WTC11 (cell line): ENCODE data around the gene C4orf36. TPM values are rescaled to one million over a fixed set of nuclear protein-coding genes. Genes with fewer than 3 reads are reported as not detected.

ENCODE experiments used
- ATAC-seq: fragments of 200-7000 bp; cut with Tn5 transposase; 2 replicates; pipeline ENCODE4 v1.10.0; 2021; ENCODE audit warnings: mild to moderate bottlenecking, moderate library complexity
- CTCF ChIA-PET: fragments of 300-600 bp; sonication (Branson Sonifier 250); formaldehyde crosslinking; loops from one replicate; lab custom pipeline; 2021; ENCODE audit warnings: antibody characterized with exemption; lab: Charles Lee
- POLR2A ChIA-PET: fragments of 350-600 bp; sonication (Branson Sonifier 250); formaldehyde crosslinking; loops from one replicate; lab custom pipeline; 2021; ENCODE audit warnings: antibody characterized with exemption; lab: Charles Lee
- DNase-seq: peaks from one replicate; pipeline ENCODE4 v3.0.0; 2021; ENCODE audit warnings: low spot score
- H3K27ac Mint-ChIP-seq: 2 replicates; pipeline ENCODE4 v1.8.0; 2021; ENCODE audit warnings: mixed read lengths
- H3K27me3 Mint-ChIP-seq: 2 replicates; pipeline ENCODE4 v1.8.0; 2021; ENCODE audit warnings: low read depth, mild to moderate bottlenecking, moderate library complexity, mixed read lengths
- H3K36me3 Mint-ChIP-seq: 2 replicates; pipeline ENCODE4 v1.8.0; 2021; ENCODE audit warnings: mixed read lengths
- H3K4me1 Mint-ChIP-seq: 2 replicates; pipeline ENCODE4 v1.8.0; 2022; ENCODE audit warnings: mixed read lengths
- H3K4me3 Mint-ChIP-seq: 2 replicates; pipeline ENCODE4 v1.8.0; 2021; ENCODE audit warnings: mild to moderate bottlenecking, moderate library complexity, mixed read lengths
- H3K9me3 Mint-ChIP-seq: 2 replicates; pipeline ENCODE4 v1.8.0; 2021; ENCODE audit warnings: mixed read lengths
- ATF1 ChIP-seq: sonication (generic); formaldehyde crosslinking; IDR thresholded peaks from 2 replicates; pipeline ENCODE4 v1.8.1; 2023; ENCODE audit warnings: mild to moderate bottlenecking, moderate library complexity, missing genetic modification reagents
- EMX1 ChIP-seq: fragments of 250-450 bp; sonication (Bioruptor Pico); IDR thresholded peaks from 2 replicates; pipeline ENCODE4 v1.8.0; 2021; ENCODE audit warnings: mild to moderate bottlenecking
- ETV6 ChIP-seq: sonication (generic); formaldehyde crosslinking; IDR thresholded peaks from 2 replicates; pipeline ENCODE4 v1.8.1; 2022; ENCODE audit warnings: mild to moderate bottlenecking, missing genetic modification reagents
- FOXJ3 ChIP-seq: sonication (generic); formaldehyde crosslinking; IDR thresholded peaks from 2 replicates; pipeline ENCODE4 v1.9.0; 2021; ENCODE audit warnings: missing genetic modification reagents, mild to moderate bottlenecking, borderline replicate concordance
- HMGA2 ChIP-seq: fragments of 250-450 bp; sonication (Bioruptor Pico); IDR thresholded peaks from 2 replicates; pipeline ENCODE4 v1.4.0; 2021; ENCODE audit warnings: mild to moderate bottlenecking, moderate library complexity
- JUN ChIP-seq: sonication (generic); formaldehyde crosslinking; IDR thresholded peaks from 2 replicates; pipeline ENCODE4 v1.8.0; 2023; ENCODE audit warnings: mild to moderate bottlenecking, missing genetic modification reagents
- NR2C2 ChIP-seq: sonication (generic); formaldehyde crosslinking; IDR thresholded peaks from 2 replicates; pipeline ENCODE4 v1.8.0; 2022; ENCODE audit warnings: mild to moderate bottlenecking, missing genetic modification reagents
- SMAD4 ChIP-seq: sonication (generic); formaldehyde crosslinking; IDR thresholded peaks from 2 replicates; pipeline ENCODE4 v1.8.0; 2022; ENCODE audit warnings: mild to moderate bottlenecking, missing genetic modification reagents
- TEAD4 ChIP-seq: sonication (generic); formaldehyde crosslinking; IDR thresholded peaks from 2 replicates; pipeline ENCODE4 v1.8.0; 2022; ENCODE audit warnings: mild to moderate bottlenecking, missing genetic modification reagents
- ZNF121 ChIP-seq: sonication (generic); formaldehyde crosslinking; IDR thresholded peaks from 2 replicates; pipeline ENCODE4 v1.8.0; 2023; ENCODE audit warnings: missing genetic modification reagents
- ZNF317 ChIP-seq: sonication (generic); formaldehyde crosslinking; IDR thresholded peaks from 2 replicates; pipeline ENCODE4 v1.8.1; 2023; ENCODE audit warnings: low read depth, mild to moderate bottlenecking, moderate library complexity, missing genetic modification reagents, borderline replicate concordance
- ZNF396 ChIP-seq: fragments of 250-450 bp; sonication (Bioruptor Pico); IDR thresholded peaks from 2 replicates; pipeline ENCODE4 v1.8.0; 2021; ENCODE audit warnings: mild to moderate bottlenecking, moderate library complexity, borderline replicate concordance
- total RNA-seq: library from RNA; stranded (reverse); gene quantifications from 3 replicates; pipeline ENCODE4 v1.2.3, GENCODE V29; 2021
- TF ChIP-seq, protein P1 (sequence below): sonication (generic); formaldehyde crosslinking; IDR thresholded peaks from 2 replicates; pipeline ENCODE4 v1.8.0; 2022; ENCODE audit warnings: mild to moderate bottlenecking, missing genetic modification reagents
- TF ChIP-seq, protein P2 (sequence below): sonication (generic); formaldehyde crosslinking; conservative IDR thresholded peaks from 2 replicates; pipeline ENCODE4 v1.8.1; 2023; ENCODE audit warnings: mild to moderate bottlenecking, low read depth, missing genetic modification reagents, moderate library complexity
- TF ChIP-seq, protein P3 (sequence below): sonication (generic); formaldehyde crosslinking; IDR thresholded peaks from 2 replicates; pipeline ENCODE4 v1.8.0; 2023; ENCODE audit warnings: missing genetic modification reagents, mild to moderate bottlenecking, borderline replicate concordance
- TF ChIP-seq, protein P4 (sequence below): fragments of 250-450 bp; sonication (Bioruptor Pico); IDR thresholded peaks from 2 replicates; pipeline ENCODE4 v1.9.0; 2021; ENCODE audit warnings: mild to moderate bottlenecking, borderline replicate concordance
- TF ChIP-seq, protein P5 (sequence below): sonication (generic); formaldehyde crosslinking; conservative IDR thresholded peaks from 2 replicates; pipeline ENCODE4 v1.8.1; 2022; ENCODE audit warnings: mild to moderate bottlenecking, missing genetic modification reagents
- TF ChIP-seq, protein P6 (sequence below): sonication (generic); formaldehyde crosslinking; IDR thresholded peaks from 2 replicates; pipeline ENCODE4 v1.8.1; 2023; ENCODE audit warnings: mild to moderate bottlenecking, missing genetic modification reagents, moderate library complexity

Gene C4orf36
- total RNA-seq, 1 experiment from 2014 or later = 0.79 TPM

DNA sequence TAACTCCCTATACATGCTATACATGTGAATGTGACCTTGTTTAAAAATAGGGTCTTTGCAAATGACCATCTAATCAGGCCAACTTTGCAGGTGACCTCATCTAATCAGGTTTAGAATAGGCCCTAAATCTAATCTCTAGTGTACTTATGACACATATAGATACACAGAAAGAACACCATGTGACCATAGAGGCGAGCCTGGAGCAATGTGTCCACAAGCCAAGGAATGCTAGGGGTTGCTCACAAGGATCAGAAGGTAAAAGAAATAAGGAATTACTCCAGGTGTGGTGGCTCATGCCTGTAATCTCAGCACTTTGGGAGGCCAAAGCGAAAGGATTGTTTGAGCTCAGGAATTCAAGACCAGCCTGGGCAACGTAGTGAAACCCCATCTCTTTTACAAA, 9.6 kb upstream of the C4orf36 start:
- ATAC-seq (no peak), DNase-seq (no peak)
- Mint-ChIP-seq H3K27ac (no peak overlapping the region), H3K4me3 (no peak overlapping the region), H3K4me1 (no peaks in the 10 kb centered on the region), H3K9me3 (peaks cover 13% of the 10 kb centered on the region), H3K36me3 (peaks cover 3% of the 10 kb centered on the region), H3K27me3 (peaks cover 15% of the 10 kb centered on the region)
- ChIA-PET CTCF (interaction anchor here (0.6 kb wide), 1 partner anchor 23 kb away, joined by 3 read pairs; no protein-coding TSS in a partner anchor), POLR2A (no interaction called here)
- no peak for TF ChIP-seq NR2C2 (CRISPR knock-in tag)
- TF ChIP-seq, protein P1, sequence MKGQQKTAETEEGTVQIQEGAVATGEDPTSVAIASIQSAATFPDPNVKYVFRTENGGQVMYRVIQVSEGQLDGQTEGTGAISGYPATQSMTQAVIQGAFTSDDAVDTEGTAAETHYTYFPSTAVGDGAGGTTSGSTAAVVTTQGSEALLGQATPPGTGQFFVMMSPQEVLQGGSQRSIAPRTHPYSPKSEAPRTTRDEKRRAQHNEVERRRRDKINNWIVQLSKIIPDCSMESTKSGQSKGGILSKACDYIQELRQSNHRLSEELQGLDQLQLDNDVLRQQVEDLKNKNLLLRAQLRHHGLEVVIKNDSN (CRISPR knock-in tag) = no peak
- TF ChIP-seq, protein P2, sequence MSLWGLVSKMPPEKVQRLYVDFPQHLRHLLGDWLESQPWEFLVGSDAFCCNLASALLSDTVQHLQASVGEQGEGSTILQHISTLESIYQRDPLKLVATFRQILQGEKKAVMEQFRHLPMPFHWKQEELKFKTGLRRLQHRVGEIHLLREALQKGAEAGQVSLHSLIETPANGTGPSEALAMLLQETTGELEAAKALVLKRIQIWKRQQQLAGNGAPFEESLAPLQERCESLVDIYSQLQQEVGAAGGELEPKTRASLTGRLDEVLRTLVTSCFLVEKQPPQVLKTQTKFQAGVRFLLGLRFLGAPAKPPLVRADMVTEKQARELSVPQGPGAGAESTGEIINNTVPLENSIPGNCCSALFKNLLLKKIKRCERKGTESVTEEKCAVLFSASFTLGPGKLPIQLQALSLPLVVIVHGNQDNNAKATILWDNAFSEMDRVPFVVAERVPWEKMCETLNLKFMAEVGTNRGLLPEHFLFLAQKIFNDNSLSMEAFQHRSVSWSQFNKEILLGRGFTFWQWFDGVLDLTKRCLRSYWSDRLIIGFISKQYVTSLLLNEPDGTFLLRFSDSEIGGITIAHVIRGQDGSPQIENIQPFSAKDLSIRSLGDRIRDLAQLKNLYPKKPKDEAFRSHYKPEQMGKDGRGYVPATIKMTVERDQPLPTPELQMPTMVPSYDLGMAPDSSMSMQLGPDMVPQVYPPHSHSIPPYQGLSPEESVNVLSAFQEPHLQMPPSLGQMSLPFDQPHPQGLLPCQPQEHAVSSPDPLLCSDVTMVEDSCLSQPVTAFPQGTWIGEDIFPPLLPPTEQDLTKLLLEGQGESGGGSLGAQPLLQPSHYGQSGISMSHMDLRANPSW = no peak
- no peak for TF ChIP-seq ATF1
- TF ChIP-seq, protein P3, sequence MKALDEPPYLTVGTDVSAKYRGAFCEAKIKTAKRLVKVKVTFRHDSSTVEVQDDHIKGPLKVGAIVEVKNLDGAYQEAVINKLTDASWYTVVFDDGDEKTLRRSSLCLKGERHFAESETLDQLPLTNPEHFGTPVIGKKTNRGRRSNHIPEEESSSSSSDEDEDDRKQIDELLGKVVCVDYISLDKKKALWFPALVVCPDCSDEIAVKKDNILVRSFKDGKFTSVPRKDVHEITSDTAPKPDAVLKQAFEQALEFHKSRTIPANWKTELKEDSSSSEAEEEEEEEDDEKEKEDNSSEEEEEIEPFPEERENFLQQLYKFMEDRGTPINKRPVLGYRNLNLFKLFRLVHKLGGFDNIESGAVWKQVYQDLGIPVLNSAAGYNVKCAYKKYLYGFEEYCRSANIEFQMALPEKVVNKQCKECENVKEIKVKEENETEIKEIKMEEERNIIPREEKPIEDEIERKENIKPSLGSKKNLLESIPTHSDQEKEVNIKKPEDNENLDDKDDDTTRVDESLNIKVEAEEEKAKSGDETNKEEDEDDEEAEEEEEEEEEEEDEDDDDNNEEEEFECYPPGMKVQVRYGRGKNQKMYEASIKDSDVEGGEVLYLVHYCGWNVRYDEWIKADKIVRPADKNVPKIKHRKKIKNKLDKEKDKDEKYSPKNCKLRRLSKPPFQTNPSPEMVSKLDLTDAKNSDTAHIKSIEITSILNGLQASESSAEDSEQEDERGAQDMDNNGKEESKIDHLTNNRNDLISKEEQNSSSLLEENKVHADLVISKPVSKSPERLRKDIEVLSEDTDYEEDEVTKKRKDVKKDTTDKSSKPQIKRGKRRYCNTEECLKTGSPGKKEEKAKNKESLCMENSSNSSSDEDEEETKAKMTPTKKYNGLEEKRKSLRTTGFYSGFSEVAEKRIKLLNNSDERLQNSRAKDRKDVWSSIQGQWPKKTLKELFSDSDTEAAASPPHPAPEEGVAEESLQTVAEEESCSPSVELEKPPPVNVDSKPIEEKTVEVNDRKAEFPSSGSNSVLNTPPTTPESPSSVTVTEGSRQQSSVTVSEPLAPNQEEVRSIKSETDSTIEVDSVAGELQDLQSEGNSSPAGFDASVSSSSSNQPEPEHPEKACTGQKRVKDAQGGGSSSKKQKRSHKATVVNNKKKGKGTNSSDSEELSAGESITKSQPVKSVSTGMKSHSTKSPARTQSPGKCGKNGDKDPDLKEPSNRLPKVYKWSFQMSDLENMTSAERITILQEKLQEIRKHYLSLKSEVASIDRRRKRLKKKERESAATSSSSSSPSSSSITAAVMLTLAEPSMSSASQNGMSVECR (CRISPR knock-in tag) = no peak
- TF ChIP-seq ZNF121 (CRISPR knock-in tag) = no peak
- no peak for TF ChIP-seq TEAD4 (CRISPR knock-in tag)
- TF ChIP-seq, protein P4, sequence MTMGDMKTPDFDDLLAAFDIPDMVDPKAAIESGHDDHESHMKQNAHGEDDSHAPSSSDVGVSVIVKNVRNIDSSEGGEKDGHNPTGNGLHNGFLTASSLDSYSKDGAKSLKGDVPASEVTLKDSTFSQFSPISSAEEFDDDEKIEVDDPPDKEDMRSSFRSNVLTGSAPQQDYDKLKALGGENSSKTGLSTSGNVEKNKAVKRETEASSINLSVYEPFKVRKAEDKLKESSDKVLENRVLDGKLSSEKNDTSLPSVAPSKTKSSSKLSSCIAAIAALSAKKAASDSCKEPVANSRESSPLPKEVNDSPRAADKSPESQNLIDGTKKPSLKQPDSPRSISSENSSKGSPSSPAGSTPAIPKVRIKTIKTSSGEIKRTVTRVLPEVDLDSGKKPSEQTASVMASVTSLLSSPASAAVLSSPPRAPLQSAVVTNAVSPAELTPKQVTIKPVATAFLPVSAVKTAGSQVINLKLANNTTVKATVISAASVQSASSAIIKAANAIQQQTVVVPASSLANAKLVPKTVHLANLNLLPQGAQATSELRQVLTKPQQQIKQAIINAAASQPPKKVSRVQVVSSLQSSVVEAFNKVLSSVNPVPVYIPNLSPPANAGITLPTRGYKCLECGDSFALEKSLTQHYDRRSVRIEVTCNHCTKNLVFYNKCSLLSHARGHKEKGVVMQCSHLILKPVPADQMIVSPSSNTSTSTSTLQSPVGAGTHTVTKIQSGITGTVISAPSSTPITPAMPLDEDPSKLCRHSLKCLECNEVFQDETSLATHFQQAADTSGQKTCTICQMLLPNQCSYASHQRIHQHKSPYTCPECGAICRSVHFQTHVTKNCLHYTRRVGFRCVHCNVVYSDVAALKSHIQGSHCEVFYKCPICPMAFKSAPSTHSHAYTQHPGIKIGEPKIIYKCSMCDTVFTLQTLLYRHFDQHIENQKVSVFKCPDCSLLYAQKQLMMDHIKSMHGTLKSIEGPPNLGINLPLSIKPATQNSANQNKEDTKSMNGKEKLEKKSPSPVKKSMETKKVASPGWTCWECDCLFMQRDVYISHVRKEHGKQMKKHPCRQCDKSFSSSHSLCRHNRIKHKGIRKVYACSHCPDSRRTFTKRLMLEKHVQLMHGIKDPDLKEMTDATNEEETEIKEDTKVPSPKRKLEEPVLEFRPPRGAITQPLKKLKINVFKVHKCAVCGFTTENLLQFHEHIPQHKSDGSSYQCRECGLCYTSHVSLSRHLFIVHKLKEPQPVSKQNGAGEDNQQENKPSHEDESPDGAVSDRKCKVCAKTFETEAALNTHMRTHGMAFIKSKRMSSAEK = no peak
- no peak for TF ChIP-seq SMAD4 (CRISPR knock-in tag)

DNA sequence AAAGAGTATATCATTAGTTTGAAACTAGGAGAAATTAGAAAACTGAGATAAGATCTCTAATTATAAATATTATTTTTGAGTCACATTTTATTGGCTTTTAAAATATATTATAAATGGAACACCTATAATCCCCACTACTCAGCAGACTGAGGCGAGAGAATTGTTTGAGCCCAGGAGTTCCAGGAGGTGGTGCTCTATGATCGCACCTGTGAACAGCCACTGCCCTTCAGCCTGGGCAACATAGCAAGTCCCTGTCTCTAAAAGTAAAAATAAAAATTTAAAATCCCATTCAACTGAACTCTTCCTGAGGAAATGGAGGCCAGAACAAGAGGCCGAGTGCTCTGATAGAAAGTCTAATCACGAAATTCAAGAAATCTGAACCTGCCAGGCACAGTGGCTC, 6.3 kb upstream of the C4orf36 start:
- POLR2A ChIA-PET = no interaction called here
- DNase-seq (no peak), ATAC-seq (peak; percentile 79)
- peaks cover 13% of the 10 kb centered on the region for H3K9me3 Mint-ChIP-seq
- peaks cover 3% of the 10 kb centered on the region for H3K36me3 Mint-ChIP-seq
- no peak overlapping the region for H3K4me3 Mint-ChIP-seq
- no peak overlapping the region for H3K27ac Mint-ChIP-seq
- CTCF ChIA-PET = interaction anchor here (0.6 kb wide), 1 partner anchor 20 kb away, joined by 3 read pairs; no protein-coding TSS in a partner anchor
- no peaks in the 10 kb centered on the region for H3K4me1 Mint-ChIP-seq
- H3K27me3 Mint-ChIP-seq = peaks cover 11% of the 10 kb centered on the region
- peak; percentile 93 for TF ChIP-seq ZNF121 (CRISPR knock-in tag)
- TF ChIP-seq ETV6 (CRISPR knock-in tag) = no peak

DNA sequence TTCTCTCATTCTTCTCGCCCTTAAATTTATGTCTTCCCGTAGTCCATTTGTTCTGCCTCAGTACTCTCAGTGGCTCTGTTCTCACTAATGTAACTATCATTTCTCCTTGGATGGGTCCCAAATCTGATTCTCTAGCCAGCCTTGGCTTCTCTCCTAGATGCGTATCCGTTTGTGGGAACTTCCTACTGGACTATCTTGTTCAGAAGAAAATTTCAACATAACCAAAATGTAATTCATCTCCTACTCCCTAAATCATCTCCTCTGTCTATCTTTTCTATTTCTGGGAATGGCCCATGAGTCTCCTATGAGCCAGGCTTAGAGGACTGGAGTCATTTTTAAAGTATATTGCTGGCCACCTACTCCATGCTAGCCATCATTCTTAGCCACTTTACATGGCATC, 4.4 kb upstream of the C4orf36 start:
- ATAC-seq (no peak), DNase-seq (no peak)
- Mint-ChIP-seq H3K36me3 (peaks cover under 1% of the 10 kb centered on the region), H3K4me3 (no peak overlapping the region), H3K27ac (no peak overlapping the region), H3K4me1 (peaks cover 8% of the 10 kb centered on the region), H3K27me3 (peaks cover 12% of the 10 kb centered on the region), H3K9me3 (peaks cover under 1% of the 10 kb centered on the region)
- ChIA-PET POLR2A (no interaction called here), CTCF (no interaction called here)
- no peak for TF ChIP-seq ZNF317 (CRISPR knock-in tag)
- TF ChIP-seq ZNF396 (CRISPR knock-in tag) = no peak
- TF ChIP-seq HMGA2 (CRISPR knock-in tag) = no peak
- no peak for TF ChIP-seq JUN (CRISPR knock-in tag)
- TF ChIP-seq, protein P5, sequence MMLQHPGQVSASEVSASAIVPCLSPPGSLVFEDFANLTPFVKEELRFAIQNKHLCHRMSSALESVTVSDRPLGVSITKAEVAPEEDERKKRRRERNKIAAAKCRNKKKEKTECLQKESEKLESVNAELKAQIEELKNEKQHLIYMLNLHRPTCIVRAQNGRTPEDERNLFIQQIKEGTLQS = no peak
- TF ChIP-seq ZNF121 (CRISPR knock-in tag) = no peak
- no peak for TF ChIP-seq FOXJ3
- no peak for TF ChIP-seq EMX1 (CRISPR knock-in tag)
- no peak for TF ChIP-seq ATF1
- TF ChIP-seq, protein P6, sequence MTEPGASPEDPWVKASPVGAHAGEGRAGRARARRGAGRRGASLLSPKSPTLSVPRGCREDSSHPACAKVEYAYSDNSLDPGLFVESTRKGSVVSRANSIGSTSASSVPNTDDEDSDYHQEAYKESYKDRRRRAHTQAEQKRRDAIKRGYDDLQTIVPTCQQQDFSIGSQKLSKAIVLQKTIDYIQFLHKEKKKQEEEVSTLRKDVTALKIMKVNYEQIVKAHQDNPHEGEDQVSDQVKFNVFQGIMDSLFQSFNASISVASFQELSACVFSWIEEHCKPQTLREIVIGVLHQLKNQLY = no peak
